ENCODE measurements around the gene IGF2BP3. TPM values are rescaled to one million over a fixed set of nuclear protein-coding genes. Genes with fewer than 3 reads are reported as not detected.

Gene IGF2BP3
- total RNA-seq, 1 donor from 2014 or later, result 0.38 TPM

GRCh38 chr7:23260371-23260770 is 209.9 kb downstream of the IGF2BP3 start:
- intact Hi-C loops (cut with micrococcal nuclease), result loop anchor here (10.0 kb wide), 1 partner anchor 76 kb away; the partner anchor contains the start of gene NUP42

More at GRCh38 chr7:23260371-23260770, 209.9 kb downstream of the IGF2BP3 start:
- H3K27me3 ChIP-seq (ENCODE audit: low read depth), result no peaks in the 10 kb centered on the region
- no peak for TF ChIP-seq CTCF (IDR thresholded peaks at IDR 0.05; ENCODE audit: borderline replicate concordance)
- no peak overlapping the region for H3K27ac ChIP-seq (replicated peaks)
- no peak overlapping the region for H3K4me3 ChIP-seq
- no peaks in the 10 kb centered on the region for H3K9me3 ChIP-seq (replicated peaks)
- H3K36me3 ChIP-seq, result peaks cover 83% of the 10 kb centered on the region
- DNase-seq, result no peak
- H3K4me1 ChIP-seq, result no peaks in the 10 kb centered on the region

Other genes starting within 250 kb of the IGF2BP3 start
- gene GPNMB, start 223.7 kb downstream of the IGF2BP3 start, total RNA-seq, result 288 TPM
- gene MALSU1, start 171.2 kb downstream of the IGF2BP3 start, total RNA-seq, result 85.9 TPM
- 25.6 TPM for gene TRA2A, start 61.5 kb upstream of the IGF2BP3 start, total RNA-seq
- gene CCDC126, start 126.9 kb upstream of the IGF2BP3 start, total RNA-seq, result 8.9 TPM
- gene FAM221A, start 209.7 kb upstream of the IGF2BP3 start, total RNA-seq, result 2.9 TPM
- gene STK31, start 239.7 kb upstream of the IGF2BP3 start, total RNA-seq, result not detected